HFFc6 (cell line): Measurements from ENCODE around the gene USP15. TPM values are rescaled to one million over a fixed set of nuclear protein-coding genes. Genes with fewer than 3 reads are reported as not detected.

Experiments used
- DNase-seq: peaks from one replicate; pipeline ENCODE4 v3.0.0-alpha.2; 2018
- H3K27ac Mint-ChIP-seq: 2 replicates; pipeline ENCODE4 v1.8.0; 2020; ENCODE audit warnings: mild to moderate bottlenecking, mixed read lengths
- H3K27me3 Mint-ChIP-seq: 2 replicates; pipeline ENCODE4 v1.8.0; 2021; ENCODE audit warnings: mild to moderate bottlenecking, moderate library complexity, mixed read lengths; ENCODE audit not compliant: insufficient read depth
- H3K36me3 Mint-ChIP-seq: 2 replicates; pipeline ENCODE4 v1.8.0; 2021; ENCODE audit warnings: low read depth, mixed read lengths
- H3K4me1 Mint-ChIP-seq: 2 replicates; pipeline ENCODE4 v1.8.0; 2020; ENCODE audit warnings: low read depth, mixed read lengths
- H3K4me3 Mint-ChIP-seq: 2 replicates; pipeline ENCODE4 v1.8.0; 2020; ENCODE audit warnings: mild to moderate bottlenecking, moderate library complexity, mixed read lengths
- H3K9me3 Mint-ChIP-seq: 2 replicates; pipeline ENCODE4 v1.8.0; 2020; ENCODE audit warnings: mild to moderate bottlenecking, mixed read lengths
- total RNA-seq, 6 experiments: library from RNA; stranded (reverse); fragmentation: NEBNext Ultra II Directional; extraction: Animal tissue kit (Norgen Biotek cat#: 25700); gene quantifications; 2 replicates in 1 of 6; 3 replicates in 5 of 6; pipeline ENCODE4 v1.2.3, GENCODE V29; 2021
- TF ChIP-seq, protein P1 (sequence below): fragments of 200-600 bp; sonication (generic); IDR thresholded peaks from 2 replicates; pipeline ENCODE4 v1.5.0; 2021; ENCODE audit warnings: antibody characterized with exemption, mild to moderate bottlenecking

Gene USP15
- total RNA-seq, 6 experiments from 2014 or later, result 48.8 to 63.5 (median 54.9) TPM

DNA sequence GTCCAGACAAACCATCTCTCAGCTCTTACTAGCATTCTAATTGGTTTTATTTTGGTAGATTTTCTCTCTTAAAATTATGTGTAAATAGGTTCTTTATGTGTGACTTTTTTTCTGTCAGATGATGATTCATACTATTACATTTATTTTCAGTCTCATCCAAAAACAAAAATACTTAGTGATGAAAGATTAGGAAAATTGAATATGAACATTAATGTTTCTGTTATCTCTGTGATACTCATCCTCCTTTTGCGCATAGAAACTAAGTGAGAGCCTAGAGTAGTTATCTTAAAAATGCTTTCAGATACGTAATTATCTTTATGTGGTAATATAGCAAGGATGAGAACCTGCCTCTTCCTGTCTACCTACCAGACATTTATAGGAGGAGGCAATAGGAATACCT is 122.3 kb downstream of the USP15 start:
- Mint-ChIP-seq H3K27ac (no peak overlapping the region), H3K36me3 (0 out of 2 replicates have a peak, but pooled peaks cover 4% of the 10 kb centered on the region), H3K27me3 (no peaks in the 10 kb centered on the region), H3K4me1 (peaks cover 18% of the 10 kb centered on the region), H3K4me3 (no peak overlapping the region), H3K9me3 (no peaks in the 10 kb centered on the region)
- no peak for DNase-seq
- TF ChIP-seq, protein P1, sequence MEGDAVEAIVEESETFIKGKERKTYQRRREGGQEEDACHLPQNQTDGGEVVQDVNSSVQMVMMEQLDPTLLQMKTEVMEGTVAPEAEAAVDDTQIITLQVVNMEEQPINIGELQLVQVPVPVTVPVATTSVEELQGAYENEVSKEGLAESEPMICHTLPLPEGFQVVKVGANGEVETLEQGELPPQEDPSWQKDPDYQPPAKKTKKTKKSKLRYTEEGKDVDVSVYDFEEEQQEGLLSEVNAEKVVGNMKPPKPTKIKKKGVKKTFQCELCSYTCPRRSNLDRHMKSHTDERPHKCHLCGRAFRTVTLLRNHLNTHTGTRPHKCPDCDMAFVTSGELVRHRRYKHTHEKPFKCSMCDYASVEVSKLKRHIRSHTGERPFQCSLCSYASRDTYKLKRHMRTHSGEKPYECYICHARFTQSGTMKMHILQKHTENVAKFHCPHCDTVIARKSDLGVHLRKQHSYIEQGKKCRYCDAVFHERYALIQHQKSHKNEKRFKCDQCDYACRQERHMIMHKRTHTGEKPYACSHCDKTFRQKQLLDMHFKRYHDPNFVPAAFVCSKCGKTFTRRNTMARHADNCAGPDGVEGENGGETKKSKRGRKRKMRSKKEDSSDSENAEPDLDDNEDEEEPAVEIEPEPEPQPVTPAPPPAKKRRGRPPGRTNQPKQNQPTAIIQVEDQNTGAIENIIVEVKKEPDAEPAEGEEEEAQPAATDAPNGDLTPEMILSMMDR, result no peak

DNA sequence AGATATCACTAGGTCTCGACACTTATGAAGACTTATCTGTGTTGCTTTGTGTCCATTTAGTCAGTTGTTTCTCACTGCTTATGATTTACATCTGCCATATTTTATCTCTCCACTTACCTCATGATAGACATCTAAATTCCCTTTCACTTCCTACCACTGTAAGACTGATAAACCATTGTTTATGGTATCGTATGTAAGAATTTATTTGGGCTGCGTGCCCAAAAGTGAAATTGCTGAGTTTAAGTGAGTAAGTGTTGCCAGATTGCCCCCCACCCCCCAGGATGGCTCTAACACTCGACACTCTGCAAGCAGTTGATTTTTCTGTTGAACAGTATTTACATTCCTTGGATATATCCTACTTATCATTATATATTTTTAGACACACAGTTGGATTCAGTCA is 136.5 kb downstream of the USP15 start:
- no peak overlapping the region for H3K27ac Mint-ChIP-seq
- DNase-seq, result no peak
- H3K4me1 Mint-ChIP-seq, result no peaks in the 10 kb centered on the region

DNA sequence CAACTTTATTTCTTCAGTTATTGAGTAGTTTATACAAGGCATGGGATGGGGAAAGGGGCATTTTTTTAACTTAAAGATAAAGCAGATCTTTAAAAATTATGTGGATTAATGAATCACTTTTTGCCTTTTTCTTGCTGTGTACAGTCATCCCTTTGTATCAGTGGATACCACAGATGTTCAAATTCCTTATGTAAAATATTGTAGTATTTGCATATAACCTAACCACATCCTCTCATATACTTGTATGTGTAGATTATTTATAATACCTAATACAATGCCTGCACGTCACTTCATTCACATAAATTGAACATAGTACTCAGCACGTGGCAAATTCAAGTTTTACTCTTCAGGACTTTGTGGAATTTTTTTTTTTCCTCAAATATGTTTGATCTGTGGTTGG is 139.9 kb downstream of the USP15 start:
- no peak for DNase-seq
- Mint-ChIP-seq H3K9me3 (no peaks in the 10 kb centered on the region), H3K4me3 (no peak overlapping the region), H3K27me3 (no peaks in the 10 kb centered on the region), H3K36me3 (peaks cover 30% of the 10 kb centered on the region), H3K27ac (no peak overlapping the region), H3K4me1 (peaks cover 13% of the 10 kb centered on the region)
- TF ChIP-seq, protein P1, result no peak

More for the DNA sequence above, 136.5 kb downstream of the USP15 start:
- no peak overlapping the region for H3K4me3 Mint-ChIP-seq
- TF ChIP-seq, protein P1, result no peak
- H3K9me3 Mint-ChIP-seq, result no peaks in the 10 kb centered on the region
- H3K36me3 Mint-ChIP-seq, result peaks cover 32% of the 10 kb centered on the region
- no peaks in the 10 kb centered on the region for H3K27me3 Mint-ChIP-seq

DNA sequence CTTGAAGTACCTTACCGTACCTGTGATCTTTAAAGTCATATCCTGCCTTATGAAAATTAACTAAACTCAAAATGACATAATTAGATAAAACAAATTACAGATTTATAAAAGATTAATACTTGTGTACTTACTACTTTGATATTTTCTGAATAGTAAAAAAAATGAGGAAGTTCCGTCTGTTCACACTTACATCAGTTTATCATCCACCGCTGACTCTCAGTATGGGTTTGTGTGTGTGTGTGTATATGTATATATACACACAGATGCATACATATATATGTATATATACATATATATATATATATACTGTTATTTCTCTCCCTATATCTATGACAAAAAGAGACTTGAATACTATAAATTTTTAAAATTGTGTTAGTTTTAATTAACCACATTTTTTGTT is 141.4 kb downstream of the USP15 start:
- H3K27ac Mint-ChIP-seq, result no peak overlapping the region
- no peaks in the 10 kb centered on the region for H3K27me3 Mint-ChIP-seq
- H3K4me1 Mint-ChIP-seq, result peaks cover 13% of the 10 kb centered on the region
- no peak for DNase-seq
- H3K4me3 Mint-ChIP-seq, result no peak overlapping the region
- TF ChIP-seq, protein P1, result no peak
- H3K9me3 Mint-ChIP-seq, result no peaks in the 10 kb centered on the region
- H3K36me3 Mint-ChIP-seq, result peaks cover 23% of the 10 kb centered on the region

DNA sequence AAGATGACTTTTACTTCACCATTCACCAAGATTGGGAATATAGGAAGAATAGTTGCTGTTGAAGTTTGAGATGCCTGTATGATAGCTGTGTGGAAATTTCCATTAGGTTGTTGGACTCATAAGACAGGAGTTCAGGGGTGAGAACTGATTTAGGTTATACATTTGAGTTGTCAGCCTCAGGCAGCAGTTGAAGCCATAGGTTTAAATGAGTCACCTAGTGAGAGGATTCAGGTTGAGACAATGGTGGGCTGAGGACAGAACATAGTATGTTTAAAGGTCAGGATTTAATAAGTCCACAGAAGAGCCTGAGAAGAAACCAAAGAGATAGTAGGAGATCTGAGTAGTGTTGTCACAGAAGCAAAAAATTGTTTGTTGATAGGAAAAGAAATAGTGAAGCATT is 142.8 kb downstream of the USP15 start:
- H3K4me3 Mint-ChIP-seq, result no peak overlapping the region
- TF ChIP-seq, protein P1, result no peak
- peaks cover 22% of the 10 kb centered on the region for H3K36me3 Mint-ChIP-seq
- H3K27me3 Mint-ChIP-seq, result no peaks in the 10 kb centered on the region
- no peak for DNase-seq
- no peaks in the 10 kb centered on the region for H3K9me3 Mint-ChIP-seq
- H3K27ac Mint-ChIP-seq, result no peak overlapping the region
- H3K4me1 Mint-ChIP-seq, result peaks cover 13% of the 10 kb centered on the region

DNA sequence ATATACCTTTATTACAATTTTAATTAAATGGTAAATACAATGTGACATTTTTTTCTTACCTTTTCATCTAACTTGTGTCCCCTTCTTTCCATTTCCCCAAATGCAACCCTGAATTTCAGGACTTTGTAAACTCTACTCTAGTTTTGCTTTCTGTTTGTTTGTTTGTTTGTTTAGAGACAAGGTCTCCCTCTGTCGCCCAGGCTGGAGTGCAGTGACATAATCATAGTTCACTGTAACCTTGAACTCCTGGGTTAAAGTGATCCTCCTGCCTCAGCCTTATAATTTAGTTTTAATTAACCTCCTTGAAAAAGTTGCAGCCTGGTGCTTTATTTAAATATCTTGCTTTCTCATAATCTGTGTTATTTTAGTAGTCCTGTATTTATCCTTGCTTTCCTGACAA is 147.4 kb downstream of the USP15 start:
- TF ChIP-seq, protein P1, result no peak
- peaks cover 17% of the 10 kb centered on the region for H3K4me1 Mint-ChIP-seq
- no peaks in the 10 kb centered on the region for H3K27me3 Mint-ChIP-seq
- H3K4me3 Mint-ChIP-seq, result no peak overlapping the region
- DNase-seq, result no peak
- peaks cover 11% of the 10 kb centered on the region for H3K36me3 Mint-ChIP-seq
- H3K27ac Mint-ChIP-seq, result no peak overlapping the region
- no peaks in the 10 kb centered on the region for H3K9me3 Mint-ChIP-seq
